ENCODE results near the gene KSR2. TPM values are rescaled to one million over a fixed set of nuclear protein-coding genes. Genes with fewer than 3 reads are reported as not detected.

Gene KSR2
- total and polyA plus RNA-seq, 2 of the 13 experiments (the other 11 are each of a cell fraction or from before 2014, with no cell fraction given): 0.02 TPM; not detected in 1

GRCh38 chr12:117599849-117600248, 368.9 kb downstream of the KSR2 start (continued):
- TF ChIP-seq ZNF644 (CRISPR knock-in tag; IDR thresholded peaks at IDR 0.05; ENCODE audit: low read depth): peak; percentile 47; the same call in 1 of the 2 replicates
- no peak for TF ChIP-seq ZNF761 (CRISPR knock-in tag; conservative IDR thresholded peaks at IDR 0.05)
- no peak for TF ChIP-seq DRAP1 (CRISPR knock-in tag; IDR thresholded peaks at IDR 0.05)

GRCh38 chr12:117596968-117597367, 371.8 kb downstream of the KSR2 start:
- intact Hi-C loops (cut with micrococcal nuclease; ENCODE audit: unreplicated experiment): no loop called here
- Histone ChIP-seq H3K79me2 (ENCODE audit: insufficient read depth, low read length) (no peaks in the 10 kb centered on the region), H3K9me3 (ENCODE audit: low read length) (no peaks in the 10 kb centered on the region), H4K20me1 (ENCODE audit: insufficient read depth, low read length) (no peaks in the 10 kb centered on the region), H3K36me3 (replicated peaks in 1 of 2; ENCODE audit: control insufficient read depth in 1 of 2, insufficient read depth in 2 of 2, low read length in 2 of 2) (no peaks in the 10 kb centered on the region), H3K9ac (ENCODE audit: insufficient read depth, low read depth, low read length) (no peak overlapping the region), H3K4me1 (ENCODE audit: insufficient read depth, low read length) (peaks cover 18% of the 10 kb centered on the region), H3K27ac (ENCODE audit: extremely low read length, insufficient read depth, low read length) (no peak overlapping the region), H3K4me2 (ENCODE audit: low read depth, low read length) (no peak overlapping the region), H3K27me3 (ENCODE audit: control insufficient read depth in 1 of 2, insufficient read depth in 2 of 2, low read length in 2 of 2) (peaks cover 1 to 14% of the 10 kb centered on the region in 2 experiments; a peak in 2 of 5 replicates), H2AFZ (ENCODE audit: low read length) (no peak overlapping the region), H3K4me3 (replicated peaks in 1 of 3; ENCODE audit: insufficient read depth in 1 of 3, low read depth in 2 of 3, low read length in 3 of 3) (no peak overlapping the region)
- under 1% methylated on average over 6 of the region's 6 CpGs for WGBS (ENCODE audit: low lambda C conversion rate)
- no peak for FAIRE-seq
- TF ChIP-seq NFKB2 (CRISPR knock-in tag; IDR thresholded peaks at IDR 0.05; ENCODE audit: borderline replicate concordance) (no peak), ZFP36L1 (CRISPR knock-in tag; IDR thresholded peaks at IDR 0.05) (no peak), ZKSCAN8 (CRISPR knock-in tag; IDR thresholded peaks at IDR 0.05; ENCODE audit: borderline replicate concordance) (no peak), ZNF468 (CRISPR knock-in tag; IDR thresholded peaks at IDR 0.05) (no peak), ZNF30 (CRISPR knock-in tag; IDR thresholded peaks at IDR 0.05) (no peak), HNRNPUL1 (IDR thresholded peaks at IDR 0.05; ENCODE audit: low read depth, low read length) (no peak)
- BruUV-seq (replicated peaks): no TSS peak
- ChIA-PET CTCF (ENCODE audit: low intra/inter-chr PET ratio, low total read pairs) (no interaction called here), POLR2A (no interaction called here)
- no peak for DNase-seq (ENCODE audit: low spot score)
- in situ Hi-C loops (cut with HindIII; ENCODE audit: extremely low pct_ligation_motif_present, low pct_unique_long_range_greater_than_20kb): no loop called here
- ATAC-seq: no peak

Measured in HepG2 (cell line).